Mesenchymal stem cell (in vitro differentiated cells and primary cell): ENCODE results near the gene ZNF385A.

Source experiments
- DNase-seq: peaks from one replicate; pipeline ENCODE4 v3.0.0-alpha.2; 2013
- H2AFZ ChIP-seq: one replicate; pipeline ENCODE4 v1.6.1; 2013; ENCODE audit warnings: low read depth, mild to moderate bottlenecking, control low read depth, inconsistent platforms, low read length, moderate library complexity
- H2AK5ac ChIP-seq: 2 replicates; pipeline ENCODE4 v1.6.1; 2013; ENCODE audit warnings: low read length, moderate library complexity, mild to moderate bottlenecking, inconsistent platforms; ENCODE audit not compliant: severe bottlenecking
- H2BK120ac ChIP-seq: one replicate; pipeline ENCODE4 v1.6.1; 2013; ENCODE audit warnings: low read depth, mild to moderate bottlenecking, inconsistent platforms, low read length, moderate library complexity
- H2BK12ac ChIP-seq, 2 experiments: one replicate each; pipeline ENCODE4 v1.6.1; 2013; ENCODE audit warnings: inconsistent platforms in 2 of 2, low read length in 2 of 2, mild to moderate bottlenecking in 2 of 2, moderate library complexity in 2 of 2, control low read depth in 1 of 2
- H2BK15ac ChIP-seq: one replicate; pipeline ENCODE4 v1.6.1; 2013; ENCODE audit warnings: mild to moderate bottlenecking, low read depth, inconsistent platforms; ENCODE audit not compliant: poor library complexity, severe bottlenecking
- H2BK5ac ChIP-seq: 2 replicates; pipeline ENCODE4 v1.6.1; 2013; ENCODE audit warnings: low read depth, mild to moderate bottlenecking, low read length, control low read depth, inconsistent platforms; ENCODE audit not compliant: poor library complexity, severe bottlenecking
- H3K14ac ChIP-seq, 2 experiments: one replicate each; pipeline ENCODE4 v1.6.1; 2013; ENCODE audit warnings: inconsistent platforms in 2 of 2, low read length in 2 of 2, control low read depth in 1 of 2, mild to moderate bottlenecking in 1 of 2, moderate library complexity in 1 of 2
- H3K18ac ChIP-seq, 2 experiments: one replicate each; pipeline ENCODE4 v1.6.1; 2013; ENCODE audit warnings: inconsistent platforms in 2 of 2, low read length in 2 of 2, control low read depth in 1 of 2, low read depth in 1 of 2, mild to moderate bottlenecking in 1 of 2
- H3K23ac ChIP-seq, 2 experiments: one replicate each; pipeline ENCODE4 v1.6.1; 2013; ENCODE audit warnings: inconsistent platforms in 2 of 2, low read length in 2 of 2, mild to moderate bottlenecking in 2 of 2, moderate library complexity in 2 of 2, control low read depth in 1 of 2
- H3K27ac ChIP-seq: 2 replicates; pipeline ENCODE4 v1.5.1; 2013; ENCODE audit warnings: mild to moderate bottlenecking, moderate library complexity, low read length, control low read depth, inconsistent platforms; ENCODE audit not compliant: poor library complexity, severe bottlenecking
- H3K27me3 ChIP-seq, 2 experiments: 2 replicates each; pipeline versions ENCODE4 v1.6.1 to v1.7.0; 2013; ENCODE audit warnings: low read length in 2 of 2, mild to moderate bottlenecking in 2 of 2, moderate library complexity in 2 of 2, control low read depth in 1 of 2, inconsistent platforms in 1 of 2; ENCODE audit not compliant: control insufficient read depth in 1 of 2, insufficient read depth in 1 of 2
- H3K36me3 ChIP-seq, 2 experiments: 2 replicates each; pipeline versions ENCODE4 v1.6.1 to v1.7.0; 2013; ENCODE audit warnings: low read length in 2 of 2, control low read depth in 1 of 2, inconsistent platforms in 1 of 2, low read depth in 1 of 2, mild to moderate bottlenecking in 1 of 2; ENCODE audit not compliant: insufficient read depth in 2 of 2, control insufficient read depth in 1 of 2
- H3K4ac ChIP-seq, 2 experiments: one replicate each; pipeline ENCODE4 v1.6.1; 2013; ENCODE audit warnings: inconsistent platforms in 2 of 2, low read length in 2 of 2, mild to moderate bottlenecking in 2 of 2, moderate library complexity in 2 of 2, control low read depth in 1 of 2, low read depth in 1 of 2
- H3K4me1 ChIP-seq: 2 replicates; pipeline ENCODE4 v1.6.1; 2013; ENCODE audit warnings: low read depth, low read length, control low read depth; ENCODE audit not compliant: control insufficient read depth, insufficient read depth
- H3K4me2 ChIP-seq: 2 replicates; pipeline ENCODE4 v1.6.1; 2013; ENCODE audit warnings: low read length, mild to moderate bottlenecking, inconsistent platforms; ENCODE audit not compliant: poor library complexity, severe bottlenecking
- H3K4me3 ChIP-seq, 2 experiments: 2 replicates each; pipeline versions ENCODE4 v1.5.1 to v1.7.0; 2013; ENCODE audit warnings: low read length in 2 of 2, mild to moderate bottlenecking in 2 of 2, control low read depth in 1 of 2, low read depth in 1 of 2; ENCODE audit not compliant: insufficient read depth in 1 of 2
- H3K79me1 ChIP-seq: replicated peaks from 2 replicates; pipeline ENCODE4 v1.6.1; 2013; ENCODE audit warnings: mild to moderate bottlenecking, control low read depth, low read length, inconsistent platforms; ENCODE audit not compliant: poor library complexity, severe bottlenecking
- H3K9ac ChIP-seq: 2 replicates; pipeline ENCODE4 v1.7.0; 2013; ENCODE audit warnings: mild to moderate bottlenecking, low read length, moderate library complexity
- H3K9me3 ChIP-seq: 2 replicates; pipeline ENCODE4 v1.7.0; 2013; ENCODE audit warnings: mild to moderate bottlenecking, low read length; ENCODE audit not compliant: control insufficient read depth
- H4K8ac ChIP-seq: one replicate; pipeline ENCODE4 v1.6.1; 2013; ENCODE audit warnings: inconsistent platforms, mild to moderate bottlenecking, low read length, moderate library complexity
- H4K91ac ChIP-seq: one replicate; pipeline ENCODE4 v1.6.1; 2013; ENCODE audit warnings: mild to moderate bottlenecking, low read length, inconsistent platforms
- WGBS: methylation state at CpG from one replicate; pipeline ENCODE4 v1.1.7; 2013; ENCODE audit warnings: mixed read lengths; 5-methylcytosine and 5-hydroxymethylcytosine counted together

Gene ZNF385A

GRCh38 chr12:54363047-54363446 lies 21.5 kb downstream of the ZNF385A start:
- H2BK120ac ChIP-seq: no peak overlapping the region
- H2BK12ac ChIP-seq: peak overlapping the region in 1 of 2 experiments; percentile 93
- no peak overlapping the region for H3K4ac ChIP-seq
- no peaks in the 10 kb centered on the region for H3K79me1 ChIP-seq
- no peak overlapping the region for H3K4me3 ChIP-seq
- no peak overlapping the region for H3K18ac ChIP-seq
- H4K8ac ChIP-seq: no peak overlapping the region
- no peak overlapping the region for H3K23ac ChIP-seq
- no peaks in the 10 kb centered on the region for H3K36me3 ChIP-seq
- H3K4me1 ChIP-seq: peaks cover 15% of the 10 kb centered on the region
- H4K91ac ChIP-seq: no peak overlapping the region
- peak overlapping the region in 1 of 2 experiments; percentile 44 for H3K14ac ChIP-seq
- no peaks in the 10 kb centered on the region for H3K9me3 ChIP-seq
- H3K4me2 ChIP-seq: no peak overlapping the region
- no peaks in the 10 kb centered on the region for H3K27me3 ChIP-seq
- H2AK5ac ChIP-seq: no peak overlapping the region
- WGBS: 91% methylated on average over 8 of the region's 8 CpGs
- H2BK15ac ChIP-seq: no peak overlapping the region
- no peak overlapping the region for H3K27ac ChIP-seq
- no peak overlapping the region for H2AFZ ChIP-seq
- H3K9ac ChIP-seq: no peak overlapping the region
- H2BK5ac ChIP-seq: no peak overlapping the region
- no peak for DNase-seq

- Histone ChIP-seq H3K9me3 (no peaks in the 10 kb centered on the region), H4K91ac (no peak overlapping the region), H3K9ac (peak overlapping the region; percentile 96), H2BK12ac (peak overlapping the region in 1 of 2 experiments; percentile 99), H3K23ac (no peak overlapping the region), H2AK5ac (no peak overlapping the region), H3K36me3 (no peaks in the 10 kb centered on the region), H3K27ac (peak overlapping the region; percentile 97), H3K4me3 (no peak overlapping the region), H2BK5ac (no peak overlapping the region), H2BK120ac (no peak overlapping the region), H3K27me3 (no peaks in the 10 kb centered on the region), H2AFZ (no peak overlapping the region), H3K4me2 (no peak overlapping the region), H4K8ac (no peak overlapping the region), H3K4ac (peak overlapping the region in 1 of 2 experiments; percentile 64), H3K4me1 (peaks cover 24% of the 10 kb centered on the region), H2BK15ac (peak overlapping the region; percentile 35), H3K14ac (no peak overlapping the region), H3K79me1 (peaks cover 9% of the 10 kb centered on the region), H3K18ac (peak overlapping the region in 1 of 2 experiments; percentile 37)
- WGBS: 56% methylated on average over 10 of the region's 16 CpGs
- DNase-seq: peak; percentile 86
Measured at GRCh38 chr12:54360717-54361456, 23.6 kb downstream of the ZNF385A start.

DNA sequence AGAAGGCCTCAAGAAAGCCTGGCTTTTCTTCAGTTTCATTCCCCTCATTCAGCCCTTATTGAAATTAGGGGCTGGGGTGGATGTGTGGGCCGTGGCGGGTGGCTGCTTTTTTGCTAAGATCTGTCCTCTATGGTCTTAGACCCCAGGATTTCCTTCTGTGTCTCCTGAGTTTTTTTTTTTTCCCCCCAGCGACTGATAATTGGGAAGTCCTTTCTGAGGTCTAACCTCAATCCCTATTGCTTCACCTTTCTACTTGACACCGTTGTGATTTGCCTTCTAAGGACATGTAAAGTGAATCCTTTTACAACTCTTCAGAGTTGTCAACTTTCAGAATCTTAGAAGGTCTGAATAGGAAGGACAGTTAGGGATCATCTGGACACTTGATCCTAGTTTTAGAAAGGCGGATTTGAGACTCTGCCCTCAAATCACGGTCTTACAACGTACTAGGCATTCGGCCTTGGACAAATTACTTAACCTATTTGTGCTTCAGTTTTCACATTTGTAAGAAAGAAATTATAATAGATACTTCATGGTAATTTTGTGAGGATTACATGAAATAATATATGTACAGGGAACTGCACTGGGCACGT lies 24.7 kb downstream of the ZNF385A start:
- no peak overlapping the region for H2AFZ ChIP-seq
- H3K14ac ChIP-seq: peak overlapping the region in 1 of 2 experiments; percentile 51
- peak overlapping the region; percentile 72 for H3K4me2 ChIP-seq
- H3K27ac ChIP-seq: peak overlapping the region; percentile 97
- peak overlapping the region; percentile 40 to 47 for H2BK12ac ChIP-seq
- peaks cover 0 to 3% of the 10 kb centered on the region in 2 experiments for H3K36me3 ChIP-seq
- H2BK15ac ChIP-seq: peak overlapping the region; percentile 33
- H4K91ac ChIP-seq: peak overlapping the region; percentile 78
- H4K8ac ChIP-seq: peak overlapping the region; percentile 91
- peak overlapping the region; percentile 80 for H2AK5ac ChIP-seq
- H3K18ac ChIP-seq: peak overlapping the region; percentile 80 to 89
- H3K4me3 ChIP-seq: peak overlapping the region; percentile 23 to 84
- H3K27me3 ChIP-seq: no peaks in the 10 kb centered on the region
- 66% methylated on average over 6 of the region's 9 CpGs for WGBS
- H3K9ac ChIP-seq: peak overlapping the region; percentile 96
- peaks cover 26% of the 10 kb centered on the region for H3K4me1 ChIP-seq
- H2BK5ac ChIP-seq: no peak overlapping the region
- no peak for DNase-seq
- H3K23ac ChIP-seq: no peak overlapping the region
- peak overlapping the region; percentile 64 to 93 for H3K4ac ChIP-seq
- H2BK120ac ChIP-seq: peak overlapping the region; percentile 62
- peaks cover 9% of the 10 kb centered on the region for H3K79me1 ChIP-seq
- no peaks in the 10 kb centered on the region for H3K9me3 ChIP-seq
